Muscle of leg (tissue), 11 donors: Measurements from ENCODE around the gene CD109. TPM values are rescaled to one million over a fixed set of nuclear protein-coding genes. Genes with fewer than 3 reads are reported as not detected.
"Not testable (repeated sequence)": the region's sequence is repeated elsewhere in the genome, so short reads cannot be mapped to it uniquely, and the experiment has no call there.

ENCODE experiments used
- DNase-seq: peaks from one replicate; pipeline ENCODE4 v3.0.0; 2013
- H3K27ac ChIP-seq: one replicate; pipeline ENCODE4 v1.5.1; 2013; ENCODE audit warnings: mild to moderate bottlenecking, low read length, control low read depth
- H3K27me3 ChIP-seq: one replicate; pipeline ENCODE4 v1.6.1; 2013; ENCODE audit warnings: low read length; ENCODE audit not compliant: control insufficient read depth, insufficient read depth
- H3K36me3 ChIP-seq: one replicate; pipeline ENCODE4 v1.6.1; 2013; ENCODE audit warnings: low read length; ENCODE audit not compliant: control insufficient read depth, insufficient read depth
- H3K4me1 ChIP-seq: one replicate; pipeline ENCODE4 v1.6.1; 2013; ENCODE audit warnings: low read length; ENCODE audit not compliant: control insufficient read depth, insufficient read depth
- H3K4me3 ChIP-seq: one replicate; pipeline ENCODE4 v1.5.1; 2013; ENCODE audit warnings: low read length, control low read depth
- H3K9me3 ChIP-seq: replicated peaks from 2 replicates; pipeline ENCODE4 v1.6.1; 2013; ENCODE audit warnings: low read depth, low read length; ENCODE audit not compliant: control insufficient read depth
- WGBS: methylation state at CpG from one replicate; pipeline ENCODE4 v1.1.5; 2013; ENCODE audit warnings: missing lambda C conversion rate; ENCODE audit not compliant: insufficient coverage; 5-methylcytosine and 5-hydroxymethylcytosine counted together
- polyA plus RNA-seq, 8 donors: library from polyadenylated mRNA; unstranded; fragments of 120-200 nt; gene quantifications; one replicate each; pipeline versions ENCODE4 v1.2.1 to v1.2.3, GENCODE V29; 2013; ENCODE audit warnings: inconsistent platforms in 1 of 8, low replicate concordance in 1 of 8; ENCODE audit not compliant: insufficient read length in 8 of 8, insufficient read depth in 1 of 8
- total RNA-seq: library from RNA; stranded (reverse); fragments of 120-200 nt; gene quantifications from one replicate; pipeline ENCODE4 v1.2.4, GENCODE V29; 2013

Gene CD109
- total and polyA plus RNA-seq, 9 donors: 9.6 to 23.6 (median 15.6) TPM

GRCh38 chr6:73704798-73705197, 8.8 kb downstream of the CD109 start:
- H3K4me3 ChIP-seq: no peak overlapping the region
- no peaks in the 10 kb centered on the region for H3K36me3 ChIP-seq
- no peaks in the 10 kb centered on the region for H3K9me3 ChIP-seq
- H3K4me1 ChIP-seq: no peaks in the 10 kb centered on the region
- peak; percentile 27 for DNase-seq
- H3K27me3 ChIP-seq: no peaks in the 10 kb centered on the region
- peak overlapping the region; percentile 0 for H3K27ac ChIP-seq
- no CpG with 5 or more reads among the region's 4 CpGs for WGBS

GRCh38 chr6:73706971-73707370, 11.0 kb downstream of the CD109 start:
- no peaks in the 10 kb centered on the region for H3K36me3 ChIP-seq
- H3K27ac ChIP-seq: no peak overlapping the region
- 93% methylated on average over 9 of the region's 9 CpGs for WGBS
- H3K4me1 ChIP-seq: no peaks in the 10 kb centered on the region
- no peak for DNase-seq
- no peak overlapping the region for H3K4me3 ChIP-seq
- H3K27me3 ChIP-seq: no peaks in the 10 kb centered on the region
- no peaks in the 10 kb centered on the region for H3K9me3 ChIP-seq

GRCh38 chr6:73710470-73710869, 14.5 kb downstream of the CD109 start:
- no peaks in the 10 kb centered on the region for H3K4me1 ChIP-seq
- H3K9me3 ChIP-seq: no peaks in the 10 kb centered on the region
- no peak for DNase-seq
- no peak overlapping the region for H3K27ac ChIP-seq
- H3K27me3 ChIP-seq: no peaks in the 10 kb centered on the region
- H3K36me3 ChIP-seq: no peaks in the 10 kb centered on the region
- 40% methylated on average over 1 of the region's 2 CpGs for WGBS
- H3K4me3 ChIP-seq: no peak overlapping the region

- no peak for DNase-seq
- Histone ChIP-seq H3K4me3 (no peak overlapping the region), H3K36me3 (no peaks in the 10 kb centered on the region), H3K27ac (no peak overlapping the region), H3K27me3 (no peaks in the 10 kb centered on the region), H3K9me3 (no peaks in the 10 kb centered on the region), H3K4me1 (no peaks in the 10 kb centered on the region)
- 80% methylated on average over 1 of the region's 1 CpG for WGBS
Observed at GRCh38 chr6:73710948-73711347, 14.9 kb downstream of the CD109 start.

GRCh38 chr6:73712535-73713173, 16.7 kb downstream of the CD109 start:
- no peak for DNase-seq
- no peaks in the 10 kb centered on the region for H3K36me3 ChIP-seq
- no CpG with 5 or more reads among the region's 5 CpGs for WGBS
- no peaks in the 10 kb centered on the region for H3K4me1 ChIP-seq
- no peaks in the 10 kb centered on the region for H3K9me3 ChIP-seq
- H3K27me3 ChIP-seq: no peaks in the 10 kb centered on the region
- no peak overlapping the region for H3K27ac ChIP-seq
- no peak overlapping the region for H3K4me3 ChIP-seq

GRCh38 chr6:73713426-73714147, 17.6 kb downstream of the CD109 start:
- peak; percentile 48 for DNase-seq
- Histone ChIP-seq H3K4me3 (no peak overlapping the region), H3K36me3 (no peaks in the 10 kb centered on the region), H3K9me3 (no peaks in the 10 kb centered on the region), H3K27me3 (no peaks in the 10 kb centered on the region), H3K27ac (peak overlapping the region; percentile 73), H3K4me1 (no peaks in the 10 kb centered on the region)
- 93% methylated on average over 2 of the region's 8 CpGs for WGBS

GRCh38 chr6:73715111-73715508, 19.1 kb downstream of the CD109 start:
- not testable (repeated sequence) for H3K4me3 ChIP-seq, H3K27me3 ChIP-seq, H3K27ac ChIP-seq, H3K4me1 ChIP-seq, H3K9me3 ChIP-seq, DNase-seq, H3K36me3 ChIP-seq
- no CpG with 5 or more reads among the region's 5 CpGs for WGBS

- Histone ChIP-seq H3K36me3 (no peaks in the 10 kb centered on the region), H3K9me3 (no peaks in the 10 kb centered on the region), H3K4me1 (no peaks in the 10 kb centered on the region), H3K27me3 (no peaks in the 10 kb centered on the region), H3K4me3 (no peak overlapping the region), H3K27ac (no peak overlapping the region)
- no peak for DNase-seq
- WGBS: no CpG with 5 or more reads among the region's 2 CpGs
Observed at GRCh38 chr6:73719046-73719445, 23.0 kb downstream of the CD109 start.

GRCh38 chr6:73722318-73723060, 26.5 kb downstream of the CD109 start:
- DNase-seq: no peak
- Histone ChIP-seq H3K27me3 (no peaks in the 10 kb centered on the region), H3K4me3 (no peak overlapping the region), H3K36me3 (no peaks in the 10 kb centered on the region), H3K4me1 (no peaks in the 10 kb centered on the region), H3K9me3 (no peaks in the 10 kb centered on the region), H3K27ac (no peak overlapping the region)
- WGBS: 100% methylated on average over 1 of the region's 9 CpGs

GRCh38 chr6:73723480-73723879, 27.5 kb downstream of the CD109 start:
- DNase-seq, H3K4me3 ChIP-seq, H3K4me1 ChIP-seq, H3K36me3 ChIP-seq, H3K27ac ChIP-seq, H3K27me3 ChIP-seq, H3K9me3 ChIP-seq: not testable (repeated sequence)
- no CpG with 5 or more reads among the region's 2 CpGs for WGBS
